GM20000 (cell line): ENCODE data around the gene RAB20.

Experiments used
- DNase-seq: peaks from one replicate; pipeline ENCODE4 v3.0.0; 2012; ENCODE audit warnings: low spot score
- CTCF ChIP-seq: IDR thresholded peaks from 2 replicates; pipeline ENCODE4 v1.5.1; 2012; ENCODE audit warnings: mild to moderate bottlenecking, control low read depth; ENCODE audit errors: extremely low read depth, missing control alignments

The RAB20 gene

GRCh38 chr13:110557610-110558305, 3.8 kb downstream of the RAB20 start:
- no peak for DNase-seq

GRCh38 chr13:110557082-110557481, 4.4 kb downstream of the RAB20 start:
- TF ChIP-seq CTCF: no peak

More at GRCh38 chr13:110557610-110558305, 3.8 kb downstream of the RAB20 start:
- no peak for TF ChIP-seq CTCF

GRCh38 chr13:110556224-110556606, 5.3 kb downstream of the RAB20 start:
- DNase-seq: no peak
- TF ChIP-seq CTCF: no peak

More at GRCh38 chr13:110557082-110557481, 4.4 kb downstream of the RAB20 start:
- no peak for DNase-seq

GRCh38 chr13:110555601-110556223, 5.8 kb downstream of the RAB20 start:
- no peak for TF ChIP-seq CTCF
- no peak for DNase-seq

- DNase-seq: no peak
- TF ChIP-seq CTCF: no peak
Measured at GRCh38 chr13:110554946-110555345, 6.6 kb downstream of the RAB20 start.

- no peak for DNase-seq
- no peak for TF ChIP-seq CTCF
Measured at GRCh38 chr13:110554227-110554836, 7.2 kb downstream of the RAB20 start.

GRCh38 chr13:110553417-110553816, 8.1 kb downstream of the RAB20 start:
- no peak for DNase-seq
- no peak for TF ChIP-seq CTCF
